ENCODE data around the gene DENND1A.

DNA sequence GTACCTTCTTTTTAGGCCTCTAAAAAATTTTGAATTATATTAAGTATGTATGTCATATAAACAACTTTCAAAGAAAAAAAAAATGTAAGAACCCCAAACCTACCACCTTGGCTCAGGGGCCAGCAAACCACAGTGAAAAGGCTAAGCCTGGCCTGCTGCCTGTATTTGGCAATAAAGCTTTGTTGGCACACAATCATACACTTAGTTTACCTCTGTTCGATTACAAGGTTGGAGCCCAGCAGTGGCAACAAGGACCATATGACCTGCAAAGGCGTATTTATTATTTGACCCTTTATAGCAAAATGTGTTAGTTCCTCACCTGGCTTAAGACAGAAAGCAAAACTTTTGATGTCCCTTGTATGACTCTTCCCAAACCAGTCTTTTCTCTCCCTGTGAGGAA lies 282.8 kb downstream of the DENND1A start:
- TF ChIP-seq, protein P1, sequence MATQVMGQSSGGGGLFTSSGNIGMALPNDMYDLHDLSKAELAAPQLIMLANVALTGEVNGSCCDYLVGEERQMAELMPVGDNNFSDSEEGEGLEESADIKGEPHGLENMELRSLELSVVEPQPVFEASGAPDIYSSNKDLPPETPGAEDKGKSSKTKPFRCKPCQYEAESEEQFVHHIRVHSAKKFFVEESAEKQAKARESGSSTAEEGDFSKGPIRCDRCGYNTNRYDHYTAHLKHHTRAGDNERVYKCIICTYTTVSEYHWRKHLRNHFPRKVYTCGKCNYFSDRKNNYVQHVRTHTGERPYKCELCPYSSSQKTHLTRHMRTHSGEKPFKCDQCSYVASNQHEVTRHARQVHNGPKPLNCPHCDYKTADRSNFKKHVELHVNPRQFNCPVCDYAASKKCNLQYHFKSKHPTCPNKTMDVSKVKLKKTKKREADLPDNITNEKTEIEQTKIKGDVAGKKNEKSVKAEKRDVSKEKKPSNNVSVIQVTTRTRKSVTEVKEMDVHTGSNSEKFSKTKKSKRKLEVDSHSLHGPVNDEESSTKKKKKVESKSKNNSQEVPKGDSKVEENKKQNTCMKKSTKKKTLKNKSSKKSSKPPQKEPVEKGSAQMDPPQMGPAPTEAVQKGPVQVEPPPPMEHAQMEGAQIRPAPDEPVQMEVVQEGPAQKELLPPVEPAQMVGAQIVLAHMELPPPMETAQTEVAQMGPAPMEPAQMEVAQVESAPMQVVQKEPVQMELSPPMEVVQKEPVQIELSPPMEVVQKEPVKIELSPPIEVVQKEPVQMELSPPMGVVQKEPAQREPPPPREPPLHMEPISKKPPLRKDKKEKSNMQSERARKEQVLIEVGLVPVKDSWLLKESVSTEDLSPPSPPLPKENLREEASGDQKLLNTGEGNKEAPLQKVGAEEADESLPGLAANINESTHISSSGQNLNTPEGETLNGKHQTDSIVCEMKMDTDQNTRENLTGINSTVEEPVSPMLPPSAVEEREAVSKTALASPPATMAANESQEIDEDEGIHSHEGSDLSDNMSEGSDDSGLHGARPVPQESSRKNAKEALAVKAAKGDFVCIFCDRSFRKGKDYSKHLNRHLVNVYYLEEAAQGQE (IDR thresholded peaks at IDR 0.05; ENCODE audit: insufficient read depth in 1 of 2, low read depth in 2 of 2, low read length in 2 of 2), result no peak
- TF ChIP-seq POLR2AphosphoS5 (IDR thresholded peaks at IDR 0.05; ENCODE audit: low read depth, low read length) (no peak), TAF1 (IDR thresholded peaks at IDR 0.05; ENCODE audit: borderline replicate concordance, insufficient read depth, low read length) (no peak), SIN3A (IDR thresholded peaks at IDR 0.05; ENCODE audit: borderline replicate concordance, insufficient read depth, low read length) (no peak), FOXP2 (optimal IDR thresholded peaks at IDR 0.05; ENCODE audit: borderline replicate concordance, extremely low read depth, extremely low read length, insufficient read depth) (no peak)

Data from PFSK-1 (cell line).